ENCODE measurements around the gene ZNF175. TPM values are rescaled to one million over a fixed set of nuclear protein-coding genes. Genes with fewer than 3 reads are reported as not detected.
A peak's percentile ranks its signal among the peaks of the same experiment; 100 is the strongest.

ZNF175 gene
- total RNA-seq, 1 experiment from 2014 or later: 16.1 TPM

DNA sequence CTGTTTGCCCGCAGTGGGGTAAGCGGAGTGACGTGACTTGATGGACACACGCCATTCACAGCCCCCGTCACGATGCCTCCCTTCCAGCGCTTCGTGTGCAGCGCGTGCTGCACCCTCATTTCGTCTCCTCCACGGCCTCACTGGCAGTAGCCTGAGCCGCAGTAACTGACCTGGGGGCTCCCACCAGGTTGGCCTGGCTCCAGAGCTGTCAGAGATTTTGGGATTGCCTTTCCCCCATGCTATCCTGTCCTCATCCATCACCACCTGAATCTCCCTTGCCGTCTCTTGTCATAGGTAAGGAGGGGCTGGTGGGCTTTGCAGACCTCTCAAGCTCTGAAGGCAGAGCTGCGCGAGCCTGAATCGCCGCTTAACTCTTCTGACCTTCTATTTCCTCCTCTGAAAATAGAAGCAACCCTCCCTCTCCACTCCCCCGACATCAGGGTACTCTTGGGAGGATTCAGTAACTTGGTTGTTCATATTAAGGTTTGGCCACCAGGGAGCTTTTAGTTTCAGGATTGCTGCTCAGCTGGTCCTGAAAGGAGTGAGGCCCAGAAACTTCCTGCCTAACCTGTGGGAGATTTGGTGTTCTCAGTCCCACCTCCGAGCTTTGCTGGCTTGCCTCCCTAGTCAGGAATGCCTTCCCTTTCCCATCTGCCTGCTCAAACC, 31.2 kb downstream of the ZNF175 start:
- no peak overlapping the region for H3K27ac Mint-ChIP-seq (ENCODE audit: unreplicated experiment)
- no peak for DNase-seq
- peaks cover 29% of the 10 kb centered on the region for H3K27me3 Mint-ChIP-seq (ENCODE audit: unreplicated experiment)
- H3K36me3 Mint-ChIP-seq (ENCODE audit: insufficient read depth, unreplicated experiment): no peaks in the 10 kb centered on the region
- H3K9me3 Mint-ChIP-seq (ENCODE audit: low read depth, unreplicated experiment): no peaks in the 10 kb centered on the region
- BruUV-seq (replicated peaks): no TSS peak
- intact Hi-C loops (cut with micrococcal nuclease; ENCODE audit: unreplicated experiment): no loop called here
- TF ChIP-seq, protein P1, sequence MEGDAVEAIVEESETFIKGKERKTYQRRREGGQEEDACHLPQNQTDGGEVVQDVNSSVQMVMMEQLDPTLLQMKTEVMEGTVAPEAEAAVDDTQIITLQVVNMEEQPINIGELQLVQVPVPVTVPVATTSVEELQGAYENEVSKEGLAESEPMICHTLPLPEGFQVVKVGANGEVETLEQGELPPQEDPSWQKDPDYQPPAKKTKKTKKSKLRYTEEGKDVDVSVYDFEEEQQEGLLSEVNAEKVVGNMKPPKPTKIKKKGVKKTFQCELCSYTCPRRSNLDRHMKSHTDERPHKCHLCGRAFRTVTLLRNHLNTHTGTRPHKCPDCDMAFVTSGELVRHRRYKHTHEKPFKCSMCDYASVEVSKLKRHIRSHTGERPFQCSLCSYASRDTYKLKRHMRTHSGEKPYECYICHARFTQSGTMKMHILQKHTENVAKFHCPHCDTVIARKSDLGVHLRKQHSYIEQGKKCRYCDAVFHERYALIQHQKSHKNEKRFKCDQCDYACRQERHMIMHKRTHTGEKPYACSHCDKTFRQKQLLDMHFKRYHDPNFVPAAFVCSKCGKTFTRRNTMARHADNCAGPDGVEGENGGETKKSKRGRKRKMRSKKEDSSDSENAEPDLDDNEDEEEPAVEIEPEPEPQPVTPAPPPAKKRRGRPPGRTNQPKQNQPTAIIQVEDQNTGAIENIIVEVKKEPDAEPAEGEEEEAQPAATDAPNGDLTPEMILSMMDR (IDR thresholded peaks at IDR 0.05; ENCODE audit: unreplicated experiment): no peak
- no peak overlapping the region for H3K4me3 Mint-ChIP-seq (ENCODE audit: low read depth, unreplicated experiment)
- no peaks in the 10 kb centered on the region for H3K4me1 Mint-ChIP-seq (ENCODE audit: low read depth, unreplicated experiment)
- CTCF ChIA-PET: no interaction called here

DNA sequence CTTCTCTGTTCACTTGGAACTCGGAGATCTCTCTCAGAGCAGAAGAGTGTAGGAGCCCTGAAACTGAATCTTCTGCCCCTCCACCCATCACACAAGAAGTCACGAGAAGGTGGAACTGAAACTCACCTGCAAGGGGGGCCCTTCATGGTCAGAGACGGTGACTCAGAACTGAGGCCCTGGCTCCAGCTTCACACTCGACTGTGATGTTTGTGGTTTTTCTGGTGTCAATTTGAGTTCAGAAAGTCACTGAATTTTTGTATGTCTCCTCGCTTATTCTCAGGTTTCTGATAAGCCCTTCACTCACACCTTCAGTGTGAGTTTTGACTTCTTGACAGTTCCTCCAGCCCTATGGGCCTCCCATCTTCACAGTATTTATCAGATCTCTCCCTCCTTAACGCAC, 36.0 kb downstream of the ZNF175 start:
- H3K9me3 Mint-ChIP-seq (ENCODE audit: low read depth, unreplicated experiment): no peaks in the 10 kb centered on the region
- H3K4me1 Mint-ChIP-seq (ENCODE audit: low read depth, unreplicated experiment): no peaks in the 10 kb centered on the region
- intact Hi-C loops (cut with micrococcal nuclease; ENCODE audit: unreplicated experiment): no loop called here
- no TSS peak for BruUV-seq (replicated peaks)
- TF ChIP-seq, protein P1 (IDR thresholded peaks at IDR 0.05; ENCODE audit: unreplicated experiment): no peak
- H3K4me3 Mint-ChIP-seq (ENCODE audit: low read depth, unreplicated experiment): no peak overlapping the region
- H3K27ac Mint-ChIP-seq (ENCODE audit: unreplicated experiment): no peak overlapping the region
- no peak for DNase-seq
- CTCF ChIA-PET: interaction anchor here (0.9 kb wide), 2 partner anchors 50 kb away, joined by 3 to 4 read pairs; no protein-coding TSS in a partner anchor
- H3K27me3 Mint-ChIP-seq (ENCODE audit: unreplicated experiment): peaks cover 70% of the 10 kb centered on the region
- H3K36me3 Mint-ChIP-seq (ENCODE audit: insufficient read depth, unreplicated experiment): no peaks in the 10 kb centered on the region

DNA sequence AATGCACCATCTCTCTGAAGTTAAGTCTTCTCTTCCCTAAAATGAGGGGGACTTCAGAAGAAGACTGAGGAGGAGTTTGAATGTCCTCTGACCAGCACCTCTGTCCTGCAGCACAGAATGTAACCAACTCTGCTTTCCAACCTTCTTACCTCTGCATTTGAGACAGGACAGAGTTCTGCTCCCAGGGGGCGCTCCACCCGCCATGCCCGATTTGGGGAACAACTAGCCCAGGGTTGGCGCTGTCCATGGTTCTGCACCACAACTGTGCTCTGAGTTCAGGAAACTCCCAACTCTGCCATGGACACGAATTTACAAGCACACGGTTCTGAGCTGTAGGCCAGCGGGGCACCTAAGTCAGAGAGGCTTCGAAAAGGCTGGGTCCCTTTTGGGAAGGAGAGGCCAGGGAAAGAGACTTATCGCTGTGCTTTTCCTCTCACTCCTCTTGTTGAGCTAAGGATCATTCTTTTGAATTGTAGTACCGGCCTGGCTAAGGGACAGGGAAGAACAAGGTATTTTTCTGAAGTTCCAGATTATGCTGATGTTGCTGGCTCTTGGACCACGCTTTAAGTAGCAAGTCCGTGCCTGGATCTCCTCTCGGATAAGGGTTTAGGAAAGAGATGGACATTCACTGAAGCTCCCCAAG, 37.0 kb downstream of the ZNF175 start:
- BruUV-seq (replicated peaks): no TSS peak
- no peak overlapping the region for H3K4me3 Mint-ChIP-seq (ENCODE audit: low read depth, unreplicated experiment)
- CTCF ChIA-PET: interaction anchor here (0.6 to 0.9 kb wide), 3 partner anchors 49 to 269 kb away, joined by 3 read pairs; no protein-coding TSS in a partner anchor
- no peaks in the 10 kb centered on the region for H3K36me3 Mint-ChIP-seq (ENCODE audit: insufficient read depth, unreplicated experiment)
- intact Hi-C loops (cut with micrococcal nuclease; ENCODE audit: unreplicated experiment): no loop called here
- H3K27ac Mint-ChIP-seq (ENCODE audit: unreplicated experiment): no peak overlapping the region
- peaks cover 80% of the 10 kb centered on the region for H3K27me3 Mint-ChIP-seq (ENCODE audit: unreplicated experiment)
- no peaks in the 10 kb centered on the region for H3K9me3 Mint-ChIP-seq (ENCODE audit: low read depth, unreplicated experiment)
- DNase-seq: peak; percentile 91
- TF ChIP-seq, protein P1 (IDR thresholded peaks at IDR 0.05; ENCODE audit: unreplicated experiment): peak; percentile 80
- no peaks in the 10 kb centered on the region for H3K4me1 Mint-ChIP-seq (ENCODE audit: low read depth, unreplicated experiment)

DNA sequence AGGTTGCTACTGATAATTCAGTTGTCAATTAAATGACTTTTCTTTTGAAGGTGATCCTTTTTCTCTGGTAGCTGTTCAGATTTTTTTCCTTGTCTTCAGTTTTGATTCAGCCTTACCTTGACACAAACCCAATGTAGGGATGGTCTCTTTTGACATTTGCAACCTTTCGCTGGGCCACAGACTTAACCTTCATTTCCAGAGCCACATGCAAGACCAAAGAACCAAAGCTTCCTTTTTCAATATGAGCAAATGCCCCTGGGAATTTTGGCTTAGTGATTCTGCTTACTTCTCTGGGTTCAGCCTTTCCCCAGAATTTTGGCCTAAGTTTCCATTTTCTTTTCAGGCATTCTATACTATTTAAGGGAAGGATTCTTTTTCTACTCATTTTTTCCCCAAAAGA, 39.5 kb downstream of the ZNF175 start:
- no peaks in the 10 kb centered on the region for H3K4me1 Mint-ChIP-seq (ENCODE audit: low read depth, unreplicated experiment)
- no TSS peak for BruUV-seq (replicated peaks)
- no peaks in the 10 kb centered on the region for H3K9me3 Mint-ChIP-seq (ENCODE audit: low read depth, unreplicated experiment)
- CTCF ChIA-PET: no interaction called here
- DNase-seq: no peak
- peaks cover 93% of the 10 kb centered on the region for H3K27me3 Mint-ChIP-seq (ENCODE audit: unreplicated experiment)
- intact Hi-C loops (cut with micrococcal nuclease; ENCODE audit: unreplicated experiment): no loop called here
- H3K36me3 Mint-ChIP-seq (ENCODE audit: insufficient read depth, unreplicated experiment): no peaks in the 10 kb centered on the region
- TF ChIP-seq, protein P1 (IDR thresholded peaks at IDR 0.05; ENCODE audit: unreplicated experiment): no peak
- no peak overlapping the region for H3K27ac Mint-ChIP-seq (ENCODE audit: unreplicated experiment)
- no peak overlapping the region for H3K4me3 Mint-ChIP-seq (ENCODE audit: low read depth, unreplicated experiment)

Measured in Calu3 (cell line).